Body of pancreas (tissue), 4 donors: ENCODE data around the gene SPDYE2. TPM values are rescaled to one million over a fixed set of nuclear protein-coding genes. Genes with fewer than 3 reads are reported as not detected.
"Not testable (repeated sequence)": the region's sequence is repeated elsewhere in the genome, so short reads cannot be mapped to it uniquely, and the experiment has no call there.

Source experiments
- ATAC-seq: fragments of 150-250 bp; one replicate; pipeline ENCODE4 v1.9.1; 2016
- DNase-seq, 4 donors: peaks; one replicate each; pipeline ENCODE4 v3.0.0-alpha.2; 2019
- H3K27ac ChIP-seq, 4 donors: fragments of 200-600 bp; sonication (generic); 1 replicate in 3 of 4; 2 replicates in 1 of 4; pipeline versions ENCODE4 v1.5.1 to v1.6.1; 2016 to 2019; ENCODE audit warnings: mild to moderate bottlenecking in 1 of 4, mixed read lengths in 1 of 4, moderate library complexity in 1 of 4
- H3K27me3 ChIP-seq, 2 donors: fragments of 200-600 bp; sonication (generic); one replicate each; pipeline ENCODE4 v1.6.0; 2016; ENCODE audit warnings: mild to moderate bottlenecking in 1 of 2
- H3K36me3 ChIP-seq, 2 donors: fragments of 200-600 bp; sonication (generic); replicated peaks in 1 of 2; 2 replicates each; pipeline ENCODE4 v1.5.1; 2016; ENCODE audit warnings: low read depth in 2 of 2; ENCODE audit not compliant: insufficient read depth in 1 of 2
- H3K4me1 ChIP-seq: fragments of 200-600 bp; sonication (generic); one replicate; pipeline ENCODE4 v1.6.0; 2016
- H3K4me3 ChIP-seq, 2 donors: fragments of 200-600 bp; sonication (generic); 1 replicate in 1 of 2; 2 replicates in 1 of 2; pipeline ENCODE4 v1.5.1; 2016 to 2019
- H3K9me3 ChIP-seq, 3 donors: fragments of 200-600 bp; sonication (generic); 1 replicate in 2 of 3; 2 replicates in 1 of 3; pipeline ENCODE4 v1.5.1; 2016
- CTCF ChIP-seq, 7 experiments: fragments of 450-650 bp in 4 of 7; fragments of 200-600 bp in 3 of 7; sonication (generic) in 3 of 7; IDR thresholded peaks; one replicate each; pipeline ENCODE4 v1.5.1; 2016 to 2019; ENCODE audit warnings: antibody characterized with exemption in 7 of 7
- POLR2A ChIP-seq, 3 donors: fragments of 450-650 bp; IDR thresholded peaks; one replicate each; pipeline ENCODE4 v1.6.1; 2016; ENCODE audit warnings: antibody characterized with exemption in 3 of 3, mild to moderate bottlenecking in 2 of 3
- WGBS, 2 donors: methylation state at CpG; one replicate each; pipeline ENCODE4 v1.1.5; 2017; 5-methylcytosine and 5-hydroxymethylcytosine counted together
- intact Hi-C: fragments of 100-400 bp; cut with DNase I; formaldehyde crosslinking; loops from one replicate; pipeline ENCODE4 v1.15.1; 2023
- total RNA-seq, 2 donors: library from RNA; depleted of rRNA; stranded (reverse); fragments of >200 nt; gene quantifications; one replicate each; pipeline ENCODE4 v1.1.0, GENCODE V29; 2016

Gene SPDYE2
- total RNA-seq, 2 donors from 2014 or later = not detected

DNA sequence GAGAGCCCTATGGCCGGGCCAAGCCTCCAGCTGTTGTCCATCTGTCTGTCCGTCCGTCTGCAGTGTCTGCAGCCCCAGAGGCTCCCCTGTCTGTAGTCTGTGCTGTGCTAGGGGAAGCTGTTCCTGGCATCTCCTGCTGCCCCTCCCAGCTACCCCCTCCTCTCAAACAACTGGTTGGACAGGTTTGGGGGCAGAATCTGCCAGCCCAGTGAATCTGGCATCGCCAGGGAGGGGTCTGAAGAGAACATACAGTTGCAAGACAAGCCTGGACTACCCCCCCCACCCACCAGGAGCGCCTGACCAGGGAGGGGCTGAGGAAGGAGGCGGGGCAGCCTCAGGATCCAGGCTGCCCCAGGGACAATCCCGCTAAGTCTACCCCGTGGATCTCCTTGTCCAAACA is 7.4 kb upstream of the SPDYE2 start, which contains the start of gene UPK3BL2:
TSS of gene UPK3BL2 (minus strand) at position 101 of the 400 bp plus-strand sequence. CDS start at position 41, 60 bp downstream.
- ATAC-seq, H3K27ac ChIP-seq, H3K27me3 ChIP-seq, H3K9me3 ChIP-seq, intact Hi-C loops, H3K4me3 ChIP-seq, H3K36me3 ChIP-seq, DNase-seq, H3K4me1 ChIP-seq: not testable (repeated sequence)
- WGBS, 2 donors = no CpG with 5 or more reads among the region's 8 CpGs

DNA sequence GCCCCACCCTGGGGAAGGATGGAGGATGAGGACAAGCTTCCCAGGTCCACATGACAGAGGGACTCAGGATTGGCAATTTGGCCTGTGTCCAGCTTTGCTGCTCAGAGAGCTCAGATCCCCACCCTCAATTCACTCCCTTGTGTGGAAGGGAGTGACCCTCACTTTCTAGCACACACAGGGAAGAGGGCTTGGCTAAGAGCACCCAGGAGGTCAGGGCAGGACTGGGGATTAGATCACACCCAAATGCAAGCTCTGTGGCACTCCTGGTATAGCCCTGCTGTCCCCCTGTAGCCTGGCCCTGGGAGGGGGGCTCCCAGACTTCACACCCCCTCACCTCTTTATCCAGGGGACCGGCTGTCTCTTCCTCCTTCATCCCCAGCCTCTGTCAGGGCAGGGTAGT is 6.7 kb upstream of the SPDYE2 start:
- ATAC-seq, H3K4me1 ChIP-seq, H3K27me3 ChIP-seq, H3K27ac ChIP-seq, H3K36me3 ChIP-seq, H3K9me3 ChIP-seq, H3K4me3 ChIP-seq, intact Hi-C loops, DNase-seq: not testable (repeated sequence)
- no CpG with 5 or more reads among the region's 1 CpG for WGBS, 2 donors

DNA sequence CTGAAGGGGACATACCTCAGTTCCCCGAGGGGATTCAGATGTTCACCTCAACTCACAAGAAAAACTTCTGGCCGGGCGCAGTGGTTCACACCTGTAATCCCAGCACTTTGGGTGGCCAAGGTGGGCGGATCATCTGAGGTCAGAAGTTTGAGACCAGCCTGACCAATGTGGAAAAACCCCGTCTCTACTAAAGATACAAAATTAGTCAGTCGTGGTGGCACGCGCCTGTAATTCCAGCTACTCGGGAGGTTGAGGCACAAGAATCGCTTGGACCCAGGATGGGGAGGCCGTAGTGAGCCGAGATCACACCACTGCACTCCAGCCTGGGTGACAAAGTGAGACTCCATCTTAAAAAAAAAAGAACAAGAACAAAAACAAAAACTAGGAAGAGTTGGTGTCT is 5.7 kb upstream of the SPDYE2 start:
- intact Hi-C loops, H3K4me1 ChIP-seq, DNase-seq, H3K9me3 ChIP-seq, H3K27me3 ChIP-seq, H3K27ac ChIP-seq, H3K4me3 ChIP-seq, ATAC-seq, H3K36me3 ChIP-seq: not testable (repeated sequence)
- 96% methylated on average over 5 of the region's 12 CpGs; no CpG with 5 or more reads in 1 of the 2 donors for WGBS, 2 donors

- H3K9me3 ChIP-seq, DNase-seq, H3K36me3 ChIP-seq, H3K4me3 ChIP-seq, intact Hi-C loops, H3K27ac ChIP-seq, H3K4me1 ChIP-seq, H3K27me3 ChIP-seq, ATAC-seq: not testable (repeated sequence)
- WGBS, 2 donors = 100% methylated on average over 2 of the region's 6 CpGs; no CpG with 5 or more reads in 1 of the 2 donors
Observed at GRCh38 chr7:102546353-102546752, 4.7 kb upstream of the SPDYE2 start.

DNA sequence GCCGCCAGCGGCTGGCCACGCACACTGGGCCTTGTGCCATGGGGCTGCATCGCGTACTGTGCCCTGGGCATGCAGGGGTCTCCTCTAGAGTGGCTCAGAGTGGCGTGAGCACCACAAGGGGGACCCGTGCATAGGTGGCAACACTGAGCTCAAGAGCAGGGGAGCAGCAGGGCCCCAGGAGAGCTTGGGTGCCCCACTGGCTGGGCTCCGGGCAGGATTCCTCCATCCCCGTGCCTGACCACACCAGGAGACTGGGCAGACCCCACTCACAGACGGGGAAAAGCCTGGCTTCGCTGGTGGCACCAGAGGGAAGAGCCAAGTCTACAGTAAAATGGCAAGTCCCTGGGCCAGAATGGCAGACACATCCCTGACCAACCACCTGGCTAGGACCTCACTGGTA is 17.6 kb downstream of the SPDYE2 start:
- H3K9me3 ChIP-seq, H3K36me3 ChIP-seq, DNase-seq, H3K4me1 ChIP-seq, H3K27ac ChIP-seq, H3K27me3 ChIP-seq, H3K4me3 ChIP-seq, intact Hi-C loops, ATAC-seq: not testable (repeated sequence)
- no CpG with 5 or more reads among the region's 11 CpGs for WGBS, 2 donors

GRCh38 chr7:102572261-102573239 is 21.5 kb downstream of the SPDYE2 start, which contains the start of gene POLR2J3:
POLR2J3 (minus strand) TSS chr7:102572583; CDS start chr7:102572521, 62 bp downstream.
- H3K4me1 ChIP-seq, H3K9me3 ChIP-seq, H3K36me3 ChIP-seq, intact Hi-C loops, H3K27me3 ChIP-seq: not testable (repeated sequence)
- peak; percentile 99 for ATAC-seq
- 0% methylated on average over 1 to 53 of the region's 64 CpGs for WGBS, 2 donors
- H3K27ac ChIP-seq = peak within 1 kb of the TSS in 3 of 4 donors; percentile 71 to 80 (median 74)
- H3K4me3 ChIP-seq = peak within 1 kb of the TSS; percentile 97 to 98
- TF ChIP-seq POLR2A (IDR thresholded peaks at IDR 0.05) (peak in 2 of 3 donors; percentile 65 to 84), CTCF (IDR thresholded peaks at IDR 0.05) (peak in 6 of 7 experiments; percentile 34 to 88 (median 68))
- DNase-seq = peak; percentile 94 to 100 (median 96)

DNA sequence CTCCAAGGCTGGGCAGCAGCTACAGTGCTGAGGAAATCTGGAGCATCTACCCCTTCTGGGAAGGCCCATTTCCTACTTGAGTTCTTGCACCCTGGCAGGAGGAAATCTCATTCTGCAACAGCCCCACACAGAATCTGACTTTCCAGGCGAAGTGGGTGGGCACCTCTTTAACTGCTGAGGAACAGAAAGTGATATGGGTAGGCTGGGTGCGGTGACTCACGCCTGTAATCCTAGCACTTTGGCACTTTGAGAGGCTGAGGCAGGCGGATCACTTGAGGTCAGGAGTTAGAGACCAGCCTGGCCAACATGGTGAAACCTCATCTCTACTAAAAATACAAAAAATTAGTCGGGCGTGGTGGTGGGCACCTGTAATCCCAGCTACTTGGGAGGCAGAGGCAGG is 23.6 kb downstream of the SPDYE2 start:
- H3K9me3 ChIP-seq, H3K27me3 ChIP-seq, H3K36me3 ChIP-seq, DNase-seq, intact Hi-C loops, ATAC-seq, H3K4me3 ChIP-seq, H3K4me1 ChIP-seq, H3K27ac ChIP-seq: not testable (repeated sequence)
- WGBS, 2 donors = no CpG with 5 or more reads among the region's 6 CpGs

GRCh38 chr7:102576363-102576762 is 25.3 kb downstream of the SPDYE2 start:
- WGBS, 2 donors = no CpG with 5 or more reads among the region's 3 CpGs
- ATAC-seq, H3K4me1 ChIP-seq, H3K9me3 ChIP-seq, intact Hi-C loops, H3K4me3 ChIP-seq, H3K36me3 ChIP-seq, DNase-seq, H3K27me3 ChIP-seq, H3K27ac ChIP-seq: not testable (repeated sequence)

- 79 to 80% methylated on average over 5 to 7 of the region's 7 CpGs for WGBS, 2 donors
- H3K27ac ChIP-seq, ATAC-seq, DNase-seq, H3K9me3 ChIP-seq, H3K36me3 ChIP-seq, H3K27me3 ChIP-seq, H3K4me1 ChIP-seq, intact Hi-C loops, H3K4me3 ChIP-seq: not testable (repeated sequence)
Observed at GRCh38 chr7:102577315-102578240, 26.6 kb downstream of the SPDYE2 start.

DNA sequence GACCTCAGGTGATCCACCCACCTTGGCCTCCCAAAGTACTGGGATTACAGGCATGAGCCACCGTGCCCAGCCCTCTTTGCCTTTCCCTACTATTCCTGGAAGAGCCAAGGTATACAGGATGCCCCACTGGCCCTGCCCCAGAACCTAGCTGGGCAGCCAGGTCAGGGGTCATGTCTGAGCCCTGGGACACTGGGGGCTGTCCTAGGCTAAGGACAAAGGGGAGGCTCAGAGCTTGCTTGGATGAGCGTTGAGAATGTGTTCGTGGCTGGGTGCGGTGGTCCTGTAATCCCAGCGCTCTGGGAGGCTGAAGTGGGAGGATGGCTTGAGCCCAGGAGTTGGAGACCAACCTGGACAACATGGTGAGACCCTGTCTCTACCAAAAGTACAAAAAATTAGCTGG is 27.5 kb downstream of the SPDYE2 start:
- H3K36me3 ChIP-seq, H3K4me3 ChIP-seq, H3K4me1 ChIP-seq, ATAC-seq, H3K27me3 ChIP-seq, H3K27ac ChIP-seq, DNase-seq, H3K9me3 ChIP-seq, intact Hi-C loops: not testable (repeated sequence)
- 74 to 83% methylated on average over 5 of the region's 5 CpGs for WGBS, 2 donors
